Measurements from ENCODE around the gene EEF1AKMT3.

- TF ChIP-seq CTCF (IDR thresholded peaks at IDR 0.05) (no peak), POLR2A (IDR thresholded peaks at IDR 0.05) (no peak), POLR2AphosphoS5 (IDR thresholded peaks at IDR 0.05) (no peak)
These were observed 26.4 kb upstream of the EEF1AKMT3 start for GRCh38 chr12:57746025-57746424.
